KBM-7 (cell line): Measurements from ENCODE around the gene PRDX1.
A peak's percentile ranks its signal among the peaks of the same experiment; 100 is the strongest.
"Not testable (repeated sequence)": the region's sequence is repeated elsewhere in the genome, so short reads cannot be mapped to it uniquely, and the experiment has no call there.

ENCODE experiments used
- DNase-seq: peaks from one replicate; pipeline ENCODE4 v3.0.0-alpha.2; 2015
- in situ Hi-C: fragments of 300-500 bp; cut with MboI; formaldehyde crosslinking; loops from 2 replicates; pipeline ENCODE4 v1.14.3; 2020; ENCODE audit warnings: low sequenced_read_pairs, low pct_unique_long_range_greater_than_20kb, mixed read lengths

PRDX1 gene

DNA sequence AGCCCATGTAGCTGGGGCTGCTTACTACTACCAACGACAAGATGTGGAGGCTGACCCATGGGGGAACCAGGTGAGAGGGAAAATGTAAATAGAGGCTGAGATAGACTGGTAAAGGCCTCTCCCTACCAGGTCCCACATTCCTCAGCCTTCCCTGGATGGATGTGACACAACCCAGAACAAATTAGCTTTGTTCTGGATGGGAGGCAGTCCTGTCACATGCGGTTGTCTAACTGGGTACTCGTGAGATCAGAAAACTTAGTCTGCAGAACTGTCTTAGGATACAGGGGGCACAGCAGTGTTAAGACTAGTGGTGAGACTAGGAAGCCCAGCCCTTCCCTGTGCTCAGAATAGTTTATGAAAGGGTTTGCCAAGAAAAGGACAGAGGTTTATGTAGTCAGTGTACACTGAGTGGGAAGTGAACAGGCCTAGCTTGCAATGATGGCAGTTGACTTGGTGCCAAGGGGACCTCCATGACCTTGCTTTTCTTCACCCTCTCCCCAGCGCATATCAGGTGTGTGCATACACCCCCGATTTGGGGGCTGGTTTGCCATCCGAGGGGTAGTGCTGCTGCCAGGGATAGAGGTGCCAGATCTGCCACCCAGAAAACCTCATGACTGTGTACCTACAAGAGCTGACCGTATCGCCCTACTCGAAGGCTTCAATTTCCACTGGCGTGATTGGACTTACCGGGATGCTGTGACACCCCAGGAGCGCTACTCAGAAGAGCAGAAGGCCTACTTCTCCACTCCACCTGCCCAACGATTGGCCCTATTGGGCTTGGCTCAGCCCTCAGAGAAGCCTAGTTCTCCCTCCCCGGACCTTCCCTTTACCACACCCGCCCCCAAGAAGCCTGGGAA lies 13.2 kb downstream of the PRDX1 start:
- no peak for DNase-seq
- in situ Hi-C loops, result no loop called here

DNA sequence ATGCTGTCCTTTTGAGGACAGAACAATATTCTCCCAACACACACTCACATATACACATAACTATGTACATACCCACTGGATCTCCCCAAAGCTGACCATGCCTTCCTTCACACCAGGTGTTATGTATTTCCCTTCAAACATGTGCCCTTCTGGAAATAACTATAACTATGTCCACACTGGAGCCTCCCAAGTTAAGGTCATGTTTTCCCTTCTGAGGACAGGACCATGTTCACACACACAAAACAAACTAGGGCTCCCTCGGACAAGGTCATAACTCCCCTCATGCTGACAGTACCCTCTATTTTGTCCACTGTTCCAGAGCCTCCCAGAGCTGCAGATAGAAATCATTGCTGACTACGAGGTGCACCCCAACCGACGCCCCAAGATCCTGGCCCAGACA lies 13.8 kb downstream of the PRDX1 start:
- in situ Hi-C loops, result no loop called here
- DNase-seq, result no peak

DNA sequence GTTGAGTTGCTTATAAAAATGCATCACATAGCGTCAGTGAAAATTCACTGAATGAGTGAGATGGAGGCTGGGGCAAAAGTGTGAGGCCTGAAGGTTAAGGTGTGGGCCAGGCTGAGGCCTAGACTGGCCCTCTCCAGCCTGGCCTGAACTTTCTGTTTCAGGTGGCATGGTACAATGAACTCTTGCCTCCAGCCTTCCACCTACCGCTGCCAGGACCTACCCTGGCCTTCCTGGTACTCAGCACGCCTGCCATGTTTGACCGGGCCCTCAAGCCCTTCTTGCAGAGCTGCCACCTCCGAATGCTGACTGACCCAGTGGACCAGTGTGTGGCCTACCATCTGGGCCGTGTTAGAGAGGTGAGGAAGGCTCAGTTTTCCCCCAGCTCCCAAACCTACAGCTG lies 14.5 kb downstream of the PRDX1 start:
- in situ Hi-C loops, result no loop called here
- DNase-seq, result no peak

DNA sequence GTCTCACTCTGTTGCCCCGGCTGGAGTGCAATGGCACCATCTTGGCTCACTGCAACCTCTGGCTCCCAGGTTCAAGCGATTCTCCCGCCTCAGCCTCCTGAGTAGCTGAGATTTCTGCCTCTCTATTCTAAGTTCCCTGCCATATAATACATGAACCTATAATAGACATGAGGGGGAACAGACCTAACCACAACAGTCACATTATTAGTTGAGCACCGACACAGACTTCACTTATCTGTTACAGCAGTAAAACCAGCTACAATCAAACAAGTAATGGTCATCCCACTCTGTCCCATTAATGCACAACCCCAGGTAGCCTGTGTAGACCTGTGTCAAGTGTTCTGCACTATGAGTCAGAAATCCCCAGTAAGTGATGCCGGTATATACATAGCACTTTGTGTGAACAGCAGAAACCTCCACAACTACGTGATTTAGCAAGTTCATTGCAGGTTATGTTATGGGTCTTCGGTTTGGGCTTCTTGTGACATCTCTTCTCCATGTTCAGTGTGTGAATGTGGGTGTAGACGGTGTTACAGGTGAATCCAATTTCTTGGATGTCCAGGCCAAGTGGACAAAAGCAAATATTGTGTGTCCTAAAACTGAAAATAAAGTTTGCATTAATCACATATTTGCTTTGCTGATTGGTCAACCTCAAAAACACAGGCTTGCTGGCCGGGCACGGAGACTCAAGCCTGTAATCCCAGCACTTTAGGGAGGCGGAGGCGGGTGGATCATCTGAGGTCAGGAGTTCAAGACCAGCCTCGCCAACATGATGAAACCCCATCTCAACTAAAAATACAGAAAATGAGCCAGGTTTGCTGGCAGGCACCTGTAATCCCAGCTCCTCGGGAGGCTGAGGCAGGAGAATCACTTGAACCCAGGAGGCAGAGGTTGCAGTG lies 18.0 kb downstream of the PRDX1 start:
- DNase-seq, result no peak
- in situ Hi-C loops, result no loop called here

DNA sequence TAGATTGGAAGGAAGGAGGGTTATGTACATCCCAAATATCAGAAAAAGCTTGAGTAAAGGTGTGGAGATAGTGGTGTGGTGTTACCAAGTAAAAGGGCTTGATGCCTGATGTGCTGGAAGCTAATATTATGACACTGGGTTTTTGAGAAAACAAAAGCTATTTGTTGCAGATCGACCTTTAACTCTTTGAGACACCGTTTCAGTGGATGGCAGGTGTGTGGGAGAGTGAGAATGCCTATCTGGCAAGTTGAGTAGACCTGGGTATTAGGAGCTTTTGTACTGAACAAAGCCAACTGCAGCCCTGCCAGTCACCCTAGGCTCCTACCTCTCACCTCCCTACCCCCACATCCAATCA lies 20.2 kb downstream of the PRDX1 start:
- no peak for DNase-seq
- in situ Hi-C loops, result no loop called here

DNA sequence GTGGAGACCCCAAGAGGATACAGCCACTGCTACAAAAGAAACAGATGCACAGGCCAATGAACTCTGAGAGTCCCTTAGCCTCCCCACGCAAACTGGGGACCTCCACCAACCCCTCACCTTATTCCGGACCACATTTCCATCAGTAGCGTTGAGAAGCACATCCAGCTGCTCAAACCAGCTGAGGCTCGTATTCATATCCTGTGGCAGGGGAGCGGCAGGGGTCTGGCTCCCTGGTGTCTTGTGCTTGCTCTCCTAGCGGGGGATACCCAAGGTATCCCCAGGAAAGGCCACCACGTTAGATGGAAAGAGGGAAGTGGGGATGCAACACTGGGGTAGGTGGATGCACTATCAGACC lies 22.3 kb downstream of the PRDX1 start:
- no peak for DNase-seq
- in situ Hi-C loops, result loop anchor here (10.0 kb wide), 2 partner anchors 145 to 485 kb away; partner anchors contain the start of genes HECTD3 and UROD

DNA sequence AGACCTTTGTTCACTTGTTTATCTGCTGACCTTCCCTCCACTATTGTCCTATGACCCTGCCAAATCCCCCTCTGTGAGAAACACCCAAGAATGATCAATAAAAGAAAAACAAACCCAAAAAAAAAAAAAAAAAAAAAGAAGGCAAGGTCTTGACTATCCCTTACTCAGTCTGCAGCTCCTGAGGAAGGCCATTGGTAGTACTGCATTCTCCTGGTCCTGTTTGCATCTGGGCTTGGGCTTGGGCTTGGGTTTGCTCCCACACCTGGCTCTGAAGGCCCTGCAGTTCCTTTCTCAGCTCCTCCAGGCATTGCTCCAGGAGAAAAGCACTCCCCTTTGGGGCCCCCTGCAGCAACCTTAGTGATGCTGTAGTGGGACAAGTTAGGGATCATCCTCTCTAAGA lies 23.4 kb downstream of the PRDX1 start:
- DNase-seq, result no peak
- in situ Hi-C loops, result loop anchor here (10.0 kb wide), 2 partner anchors 143 to 483 kb away; partner anchors contain the start of genes HECTD3 and UROD

DNA sequence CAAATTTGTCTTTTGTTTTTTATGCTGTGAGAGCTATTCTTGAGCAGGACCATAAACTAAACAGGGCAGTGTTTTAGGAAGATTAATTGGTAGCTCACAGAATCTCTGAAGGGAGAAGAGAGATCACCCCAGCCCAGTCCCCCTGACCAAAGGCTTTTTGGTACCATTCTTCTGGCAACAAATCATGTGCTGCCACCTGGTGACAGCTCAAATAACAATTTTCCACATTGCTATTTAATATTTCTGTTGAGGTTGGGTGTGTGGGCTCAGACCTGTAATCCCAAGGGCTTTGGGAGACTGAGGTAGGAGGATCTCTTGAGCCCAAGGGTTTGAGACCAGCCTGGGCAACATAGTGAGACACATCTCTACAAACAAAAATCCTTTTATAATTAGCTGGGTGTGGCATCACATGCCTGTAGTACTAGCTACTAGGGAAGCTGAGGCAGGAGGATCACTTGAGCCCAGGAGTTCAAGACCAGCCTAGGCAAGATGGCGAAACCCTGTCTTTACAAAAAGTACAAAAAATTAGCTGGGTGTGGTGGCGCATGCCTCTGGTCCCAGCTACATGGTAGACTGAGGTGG lies 28.5 kb downstream of the PRDX1 start:
- in situ Hi-C loops, result loop anchor here (10.0 kb wide), 2 partner anchors 138 to 478 kb away; partner anchors contain the start of genes HECTD3 and UROD
- peak; percentile 83 for DNase-seq

DNA sequence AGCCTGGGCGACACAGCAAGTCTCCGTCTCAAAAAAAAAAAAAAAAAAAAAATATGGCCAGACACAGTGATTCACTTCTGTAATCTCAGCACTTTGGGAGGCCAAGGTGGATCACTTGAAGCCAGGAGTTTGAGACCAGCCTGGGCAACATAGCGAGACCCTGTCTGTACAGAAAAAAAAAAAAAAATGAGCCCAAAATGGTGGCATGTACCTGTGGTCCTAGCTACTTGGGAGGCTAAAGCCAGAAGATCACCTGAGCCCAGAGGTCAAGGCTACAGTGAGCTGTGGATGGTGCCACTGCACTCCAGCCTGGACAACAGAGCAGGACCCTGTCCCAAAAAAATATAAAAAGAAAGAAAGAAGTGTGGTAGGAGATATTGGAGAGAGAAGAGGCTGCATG lies 29.0 kb downstream of the PRDX1 start:
- in situ Hi-C loops, result loop anchor here (10.0 kb wide), 2 partner anchors 138 to 478 kb away; partner anchors contain the start of genes HECTD3 and UROD
- DNase-seq, result no peak

DNA sequence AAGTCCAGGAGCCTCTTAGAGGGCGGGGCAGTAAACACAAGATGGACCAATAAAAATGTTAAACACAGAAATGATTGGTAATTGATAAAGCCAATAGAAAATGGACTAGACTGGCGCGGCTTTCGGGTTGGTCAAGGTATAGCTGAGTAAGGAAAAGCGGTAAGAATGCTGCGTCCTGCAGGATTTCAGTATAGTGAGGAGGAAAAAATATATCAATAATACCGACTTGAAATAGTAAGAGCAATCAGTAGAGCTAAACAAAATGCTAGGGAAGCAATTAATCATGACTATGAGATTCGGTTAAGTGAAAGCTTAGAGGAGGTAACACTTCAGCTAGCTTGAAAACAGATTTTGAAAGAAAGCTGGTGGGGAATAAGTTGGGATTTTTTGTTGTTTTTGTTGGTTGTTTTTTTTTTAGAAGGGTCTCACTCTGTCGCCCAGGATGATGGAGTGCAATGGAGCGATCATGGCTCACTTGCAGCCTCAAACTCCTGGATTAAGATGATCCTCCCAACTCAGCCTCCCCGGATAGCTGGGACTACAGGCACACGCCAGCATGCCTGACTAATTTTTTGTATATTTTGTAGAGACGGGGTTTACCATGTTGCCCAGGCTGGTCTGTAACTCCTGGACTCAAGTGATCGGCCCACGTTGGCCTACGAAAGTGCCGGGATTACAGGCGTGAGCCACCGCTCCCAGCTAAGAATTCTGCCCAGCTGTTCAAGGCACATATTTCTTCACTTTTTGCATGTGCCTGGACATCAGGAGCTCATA lies 30.0 kb downstream of the PRDX1 start:
- DNase-seq, result no peak
- in situ Hi-C loops, result loop anchor here (10.0 kb wide), 2 partner anchors 137 to 477 kb away; partner anchors contain the start of genes HECTD3 and UROD

DNA sequence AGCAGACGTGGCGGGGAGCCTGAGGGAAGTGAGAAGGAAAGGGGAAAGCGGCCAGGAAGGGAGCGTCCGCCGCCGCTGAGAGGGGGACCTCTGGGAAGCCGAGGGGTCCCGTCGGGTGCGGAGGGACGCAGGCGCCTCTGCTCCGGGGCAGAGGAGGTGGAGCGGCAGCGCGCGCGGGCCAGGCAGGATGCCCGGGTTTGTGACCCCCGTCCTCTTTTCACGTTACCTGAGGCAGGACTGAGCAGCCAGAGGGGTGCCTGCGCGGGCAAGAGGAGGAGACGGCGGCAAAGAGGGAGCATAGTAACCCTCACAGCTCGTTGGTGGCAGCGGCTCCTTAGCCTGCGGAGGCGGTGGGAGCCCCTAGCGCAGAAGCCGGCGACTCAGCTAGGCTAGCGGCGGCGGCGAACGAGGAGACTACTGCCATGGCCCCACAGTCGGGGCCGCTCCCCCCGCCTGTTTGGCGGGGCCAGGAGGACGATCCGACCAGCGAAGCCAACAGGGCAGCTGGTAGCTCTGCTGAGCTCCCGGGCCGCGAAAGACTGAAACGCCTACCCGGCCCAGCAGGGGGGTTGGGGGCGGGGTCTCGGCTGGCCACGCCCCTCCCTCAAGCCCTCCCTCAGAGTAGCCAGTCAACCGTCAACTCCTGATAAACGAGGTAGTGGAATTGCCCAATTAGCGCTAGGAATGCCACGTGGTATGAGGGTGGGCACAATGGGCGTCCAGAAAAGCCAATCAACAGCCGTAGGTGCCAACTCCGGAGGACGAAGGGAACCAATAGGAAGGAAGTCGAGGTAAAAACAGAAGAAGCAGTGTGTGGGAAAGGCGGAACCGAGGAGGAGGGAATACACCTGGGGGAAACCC lies 30.8 kb downstream of the PRDX1 start, which contains the start of gene TESK2:
TSS of gene TESK2 (minus strand) at position 538 of the 861 bp plus-strand sequence. CDS start 33,378 bp downstream, outside the sequence.
- in situ Hi-C loops, result loop anchor here (10.0 kb wide), 2 partner anchors 136 to 476 kb away; partner anchors contain the start of genes HECTD3 and UROD
- DNase-seq, result peak; percentile 100

DNA sequence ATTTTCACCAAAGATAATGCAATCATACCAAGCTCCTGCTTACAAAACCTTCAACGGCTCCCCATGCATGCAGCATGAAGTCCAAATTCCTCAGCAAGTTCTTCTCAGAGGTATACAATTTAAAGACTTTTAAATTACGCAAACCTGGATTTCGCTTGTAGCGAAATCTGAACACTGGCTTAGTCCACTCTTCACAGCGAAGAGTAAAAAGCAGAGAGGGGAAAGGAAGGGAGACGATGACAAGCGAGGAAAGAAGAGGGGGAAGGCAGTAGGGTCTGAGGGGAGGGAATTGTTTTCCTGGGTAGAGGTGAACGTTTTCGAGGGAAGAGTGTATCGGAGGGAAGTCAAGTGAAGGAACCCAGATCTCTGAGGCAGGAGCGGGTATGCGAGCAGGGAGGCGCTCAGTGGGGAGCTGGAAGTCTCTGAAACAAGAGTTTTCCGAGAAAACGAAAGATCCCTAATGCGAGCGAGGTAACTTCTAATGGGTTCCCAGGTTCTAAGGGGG lies 31.5 kb downstream of the PRDX1 start:
- in situ Hi-C loops, result loop anchor here (10.0 kb wide), 2 partner anchors 135 to 475 kb away; partner anchors contain the start of genes HECTD3 and UROD
- DNase-seq, result peak; percentile 47

DNA sequence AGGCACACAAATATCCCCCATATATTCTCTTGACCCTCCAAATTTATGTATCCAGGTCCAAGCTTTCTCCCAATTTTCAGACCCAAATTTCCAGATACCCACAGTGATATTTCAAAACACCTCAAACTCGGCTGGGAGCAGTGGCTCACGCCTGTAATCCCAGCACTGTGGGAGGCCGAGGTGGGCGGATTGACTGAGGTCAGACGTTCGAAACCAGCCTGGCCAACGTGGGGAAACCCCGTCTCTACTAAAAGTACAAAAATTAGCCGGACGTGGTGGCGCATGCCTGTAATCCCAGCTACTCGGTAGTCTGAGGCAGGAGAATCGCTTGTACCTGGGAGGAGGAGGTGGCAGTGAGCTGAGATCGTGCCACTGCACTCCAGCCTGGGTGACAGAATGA lies 32.3 kb downstream of the PRDX1 start:
- in situ Hi-C loops, DNase-seq: not testable (repeated sequence)

DNA sequence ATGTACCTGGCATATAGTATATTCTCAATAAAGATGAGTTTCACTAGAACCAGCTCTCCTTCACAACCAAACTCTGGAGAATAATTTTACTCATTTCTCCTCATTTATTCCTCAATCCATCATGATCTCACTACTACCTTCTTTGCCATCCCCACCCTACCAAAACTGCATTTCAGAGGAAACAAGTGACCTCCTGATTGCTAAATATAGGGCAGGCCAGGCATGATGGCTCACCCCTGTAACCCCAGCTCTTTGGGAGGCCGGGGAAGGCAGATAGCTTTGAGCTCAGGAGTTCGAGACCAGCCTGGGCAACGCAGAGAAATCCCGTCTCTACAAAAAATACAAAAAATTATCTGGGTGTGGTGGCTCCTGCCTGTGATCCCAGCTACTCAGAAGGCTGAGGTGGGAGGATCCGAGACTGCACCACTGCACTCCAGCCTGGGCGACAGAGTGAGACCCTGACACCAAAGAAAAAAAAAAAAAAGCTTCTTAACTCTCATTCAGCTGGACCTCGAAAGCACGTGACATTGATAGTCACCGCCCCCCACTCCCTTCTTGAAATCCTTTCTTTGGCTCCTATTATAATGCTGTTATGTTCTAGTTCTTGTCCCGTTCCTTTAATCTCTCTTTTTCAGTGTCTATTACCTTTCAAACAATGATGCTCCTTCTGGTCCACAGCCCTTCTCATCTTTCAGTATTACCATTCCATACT lies 32.9 kb downstream of the PRDX1 start:
- DNase-seq, result no peak
- in situ Hi-C loops, result no loop called here

DNA sequence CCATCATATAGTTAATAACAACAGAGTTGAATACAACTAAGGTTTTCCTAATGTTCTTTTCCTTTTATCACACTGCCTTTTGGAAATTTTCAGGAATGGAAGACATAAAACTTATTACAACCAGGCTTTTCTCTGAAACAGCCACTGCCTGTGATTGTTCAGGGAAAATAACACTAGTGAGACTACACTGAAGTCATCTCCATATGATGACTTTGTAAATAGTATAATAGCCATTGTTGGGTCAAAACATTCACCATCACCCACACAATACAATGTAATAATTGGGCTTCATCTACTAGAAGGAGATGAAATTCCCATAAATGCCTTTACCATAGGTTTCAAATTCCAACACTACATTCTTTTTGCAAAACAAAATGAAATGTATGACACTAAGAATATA lies 35.7 kb downstream of the PRDX1 start:
- in situ Hi-C loops, result no loop called here
- DNase-seq, result no peak

DNA sequence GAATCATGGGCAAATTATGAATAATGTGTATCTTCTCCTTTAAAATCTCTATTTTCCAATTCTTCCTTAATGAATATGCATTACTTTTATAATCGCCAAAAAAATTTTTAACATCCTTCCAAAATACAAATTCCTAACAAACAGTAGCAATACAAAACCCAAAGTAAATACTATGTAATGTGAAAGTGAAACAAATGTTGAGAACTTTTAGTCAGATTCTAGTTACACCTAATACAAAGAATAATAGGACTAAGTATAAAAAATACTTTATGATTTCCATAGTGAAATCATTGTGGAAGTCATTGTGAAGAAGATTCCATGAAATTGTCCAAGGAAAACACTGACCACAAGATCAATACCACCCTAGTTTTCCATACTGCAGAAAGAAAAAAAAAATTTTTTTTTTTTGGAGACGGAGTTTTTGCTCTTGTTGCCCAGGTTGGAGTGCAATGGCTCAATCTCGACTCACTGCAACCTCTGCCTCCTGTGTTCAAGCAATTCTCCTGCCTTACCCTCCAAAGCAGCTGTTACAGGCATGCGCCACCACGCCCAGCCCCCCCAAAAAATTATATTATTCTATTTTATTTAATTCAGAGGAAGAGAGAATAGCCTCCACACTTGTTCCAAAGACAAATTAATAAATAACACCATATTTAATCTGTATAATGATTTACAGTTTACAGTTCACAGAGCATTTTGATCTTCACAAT lies 42.5 kb downstream of the PRDX1 start:
- in situ Hi-C loops, result no loop called here
- DNase-seq, result no peak
